Aorta (tissue), 5 donors: ENCODE data around the gene ZNF823. TPM values are rescaled to one million over a fixed set of nuclear protein-coding genes. Genes with fewer than 3 reads are reported as not detected.

Source experiments
- ATAC-seq: fragments of 200-7000 bp; cut with Tn5 transposase; one replicate; pipeline ENCODE4 v1.9.1; 2022; ENCODE audit warnings: moderate library complexity; ENCODE audit not compliant: low FRiP score
- DNase-seq, 2 donors: peaks; one replicate each; pipeline ENCODE4 v3.0.0-alpha.2; 2020
- H3K27ac ChIP-seq, 2 donors: one replicate each; pipeline ENCODE4 v1.5.1; 2013; ENCODE audit warnings: low read length in 2 of 2, mild to moderate bottlenecking in 2 of 2, moderate library complexity in 2 of 2, control low read depth in 1 of 2, inconsistent platforms in 1 of 2, low read depth in 1 of 2
- H3K27me3 ChIP-seq, 2 donors: one replicate each; pipeline ENCODE4 v1.6.1; 2013; ENCODE audit warnings: control low read depth in 1 of 2, low read length in 1 of 2, mild to moderate bottlenecking in 1 of 2, moderate library complexity in 1 of 2; ENCODE audit not compliant: insufficient read depth in 2 of 2, control insufficient read depth in 1 of 2
- H3K36me3 ChIP-seq, 2 donors: one replicate each; pipeline ENCODE4 v1.6.1; 2013; ENCODE audit warnings: control low read depth in 1 of 2, low read length in 1 of 2, mild to moderate bottlenecking in 1 of 2; ENCODE audit not compliant: insufficient read depth in 2 of 2, control insufficient read depth in 1 of 2
- H3K4me1 ChIP-seq, 2 donors: one replicate each; pipeline ENCODE4 v1.6.1; 2013; ENCODE audit warnings: low read length in 2 of 2, control low read depth in 1 of 2, mild to moderate bottlenecking in 1 of 2, moderate library complexity in 1 of 2; ENCODE audit not compliant: insufficient read depth in 2 of 2, control insufficient read depth in 1 of 2
- H3K4me3 ChIP-seq, 2 donors: one replicate each; pipeline ENCODE4 v1.5.1; 2013; ENCODE audit warnings: low read length in 2 of 2, control low read depth in 1 of 2, mild to moderate bottlenecking in 1 of 2
- H3K9me3 ChIP-seq: one replicate; pipeline ENCODE4 v1.6.1; 2013; ENCODE audit warnings: mild to moderate bottlenecking, low read length; ENCODE audit not compliant: control insufficient read depth
- WGBS, 2 donors: extraction: QIAGEN DNeasy Blood & Tissue Kit; methylation state at CpG; one replicate each; pipeline ENCODE4 v1.1.7; 2013; 5-methylcytosine and 5-hydroxymethylcytosine counted together
- intact Hi-C, 2 donors: fragments of 100-400 bp; cut with DNase I; formaldehyde crosslinking; loops; one replicate each; pipeline versions ENCODE4 v1.14.2 to v1.15.0; 2022
- polyA plus RNA-seq, 2 donors: library from polyadenylated mRNA; stranded (reverse); fragments of 200-250 nt; gene quantifications; one replicate each; pipeline ENCODE4 v1.2.3, GENCODE V29; 2013
- total RNA-seq, 2 donors: library from RNA; stranded (reverse); fragmentation: NEBNext Ultra II Directional; extraction: Animal tissue kit (Norgen Biotek cat#: 25700); gene quantifications; one replicate each; pipeline ENCODE4 v1.2.1, GENCODE V29; 2021
- donor health status: healthy with polysubstance abuse.
- donor health status: Bipolar disorder and iron deficiency.
- donor health status: DM: no; HTN: no; CAD: no.
- donor health status: DM: no; HTN: no; CAD: no.
- donor health status: DM: yes; HTN: yes; CAD: no.

The ZNF823 gene
- total and polyA plus RNA-seq, 4 donors = 3.1 to 8.7 (median 4.3) TPM

GRCh38 chr19:11752244-11752736 lies 13.5 kb upstream of the ZNF823 start:
- ATAC-seq (no peak), DNase-seq (no peak)
- Histone ChIP-seq H3K4me1 (no peaks in the 10 kb centered on the region), H3K4me3 (no peak overlapping the region), H3K36me3 (no peaks in the 10 kb centered on the region), H3K27ac (no peak overlapping the region), H3K9me3 (peaks cover 2% of the 10 kb centered on the region), H3K27me3 (no peaks in the 10 kb centered on the region)
- WGBS, 2 donors = 66 to 69% methylated on average over 2 of the region's 2 CpGs
- intact Hi-C loops = no loop called here

- Histone ChIP-seq H3K9me3 (no peaks in the 10 kb centered on the region), H3K27ac (no peak overlapping the region), H3K4me3 (no peak overlapping the region), H3K27me3 (no peaks in the 10 kb centered on the region), H3K4me1 (no peaks in the 10 kb centered on the region), H3K36me3 (no peaks in the 10 kb centered on the region)
- intact Hi-C loops = no loop called here
- no peak for DNase-seq
- no peak for ATAC-seq
- WGBS, 2 donors = 56 to 62% methylated on average over 2 of the region's 2 CpGs
These were observed 11.0 kb upstream of the ZNF823 start for GRCh38 chr19:11749751-11750150.

DNA sequence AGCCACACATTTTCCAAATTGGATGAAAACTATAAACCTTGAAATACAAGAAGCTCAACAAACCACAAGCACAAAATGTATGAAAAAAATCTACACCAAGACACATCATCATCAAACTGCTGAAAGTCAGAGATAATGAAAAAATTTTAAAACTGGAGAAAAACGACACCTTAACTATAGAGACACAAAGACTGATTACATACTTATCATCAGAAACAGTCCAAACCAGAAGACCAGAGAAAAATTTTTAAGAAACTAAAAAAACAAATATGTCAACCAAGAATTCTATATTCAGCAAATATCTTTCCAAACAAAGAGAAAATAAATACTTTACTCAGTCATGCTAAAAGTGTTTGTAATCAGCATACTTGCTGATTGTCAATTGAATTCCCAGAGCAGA lies 8.5 kb upstream of the ZNF823 start:
- Histone ChIP-seq H3K27ac (no peak overlapping the region), H3K4me1 (no peaks in the 10 kb centered on the region), H3K9me3 (no peaks in the 10 kb centered on the region), H3K27me3 (no peaks in the 10 kb centered on the region), H3K36me3 (no peaks in the 10 kb centered on the region), H3K4me3 (no peak overlapping the region)
- intact Hi-C loops = no loop called here
- ATAC-seq (no peak), DNase-seq (no peak)
- 51 to 55% methylated on average over 1 of the region's 1 CpG for WGBS, 2 donors

- no peaks in the 10 kb centered on the region for H3K4me1 ChIP-seq
- H3K27me3 ChIP-seq = no peaks in the 10 kb centered on the region
- H3K36me3 ChIP-seq = no peaks in the 10 kb centered on the region
- no peak for DNase-seq
- H3K9me3 ChIP-seq = no peaks in the 10 kb centered on the region
- intact Hi-C loops = no loop called here
- ATAC-seq = no peak
- no peak overlapping the region for H3K27ac ChIP-seq
- no peak overlapping the region for H3K4me3 ChIP-seq
These were observed 7.1 kb upstream of the ZNF823 start for GRCh38 chr19:11745869-11746268.

- intact Hi-C loops = loop anchor here in 1 of 2 donors (2.0 kb wide), 1 partner anchor 29 kb away; the partner anchor contains the start of gene ZNF441
- Histone ChIP-seq H3K27ac (peak overlapping the region in 1 of 2 donors; percentile 55), H3K4me3 (peak overlapping the region; percentile 76 to 90), H3K36me3 (no peaks in the 10 kb centered on the region), H3K27me3 (no peaks in the 10 kb centered on the region), H3K9me3 (no peaks in the 10 kb centered on the region), H3K4me1 (no peaks in the 10 kb centered on the region)
- peak; percentile 64 to 83 for DNase-seq
- 0% methylated on average over 49 to 52 of the region's 52 CpGs for whole genome bisulfite sequencing, 2 donors
- ATAC-seq = peak; percentile 79
These were observed 591 bp downstream of the ZNF823 start for GRCh38 chr19:11737964-11738745.

- DNase-seq (peak in 1 of 2 donors; percentile 76), ATAC-seq (no peak)
- H3K4me3 ChIP-seq = no peak overlapping the region
- no peak overlapping the region for H3K27ac ChIP-seq
- H3K9me3 ChIP-seq = no peaks in the 10 kb centered on the region
- no peaks in the 10 kb centered on the region for H3K36me3 ChIP-seq
- no peaks in the 10 kb centered on the region for H3K4me1 ChIP-seq
- whole genome bisulfite sequencing, 2 donors = 52 to 58% methylated on average over 2 of the region's 2 CpGs
- H3K27me3 ChIP-seq = no peaks in the 10 kb centered on the region
- intact Hi-C loops = no loop called here
These were observed 2.0 kb downstream of the ZNF823 start for GRCh38 chr19:11736696-11737095.

- intact Hi-C loops = no loop called here
- no peak for ATAC-seq
- WGBS, 2 donors = 88 to 94% methylated on average over 1 of the region's 1 CpG
These were observed 3.4 kb downstream of the ZNF823 start for GRCh38 chr19:11735375-11735774.

DNA sequence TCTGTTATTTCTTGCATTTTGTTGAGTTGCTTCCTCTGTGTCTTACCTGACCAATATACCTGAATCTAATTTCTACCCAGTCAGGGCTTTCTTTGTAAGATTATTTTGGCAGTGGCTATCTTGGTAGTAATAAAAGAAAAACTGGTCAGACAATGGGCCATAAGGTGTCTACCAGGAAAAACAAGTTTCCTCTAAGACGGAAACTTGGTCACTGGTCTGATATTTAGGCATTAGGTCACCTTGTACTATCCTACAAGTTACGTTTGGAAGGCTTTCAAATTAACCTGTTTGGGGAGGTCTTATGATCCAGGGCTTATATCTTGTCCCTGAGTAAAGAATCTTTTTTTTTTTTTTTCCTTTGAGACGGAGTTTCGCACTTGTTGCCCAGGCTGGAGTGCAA lies 9.2 kb downstream of the ZNF823 start:
- Histone ChIP-seq H3K9me3 (peaks cover 4% of the 10 kb centered on the region), H3K4me1 (no peaks in the 10 kb centered on the region), H3K27ac (no peak overlapping the region), H3K4me3 (no peak overlapping the region), H3K36me3 (peaks cover 4 to 11% of the 10 kb centered on the region in 2 donors), H3K27me3 (no peaks in the 10 kb centered on the region)
- DNase-seq (no peak), ATAC-seq (no peak)
- intact Hi-C loops = no loop called here
- WGBS, 2 donors = 98 to 99% methylated on average over 4 of the region's 4 CpGs

More at GRCh38 chr19:11735375-11735774, 3.4 kb downstream of the ZNF823 start:
- peaks cover 0 to 1% of the 10 kb centered on the region in 2 donors for H3K36me3 ChIP-seq
- DNase-seq = no peak
- H3K27me3 ChIP-seq = no peaks in the 10 kb centered on the region
- no peak overlapping the region for H3K27ac ChIP-seq
- H3K9me3 ChIP-seq = no peaks in the 10 kb centered on the region
- H3K4me3 ChIP-seq = no peak overlapping the region
- no peaks in the 10 kb centered on the region for H3K4me1 ChIP-seq

DNA sequence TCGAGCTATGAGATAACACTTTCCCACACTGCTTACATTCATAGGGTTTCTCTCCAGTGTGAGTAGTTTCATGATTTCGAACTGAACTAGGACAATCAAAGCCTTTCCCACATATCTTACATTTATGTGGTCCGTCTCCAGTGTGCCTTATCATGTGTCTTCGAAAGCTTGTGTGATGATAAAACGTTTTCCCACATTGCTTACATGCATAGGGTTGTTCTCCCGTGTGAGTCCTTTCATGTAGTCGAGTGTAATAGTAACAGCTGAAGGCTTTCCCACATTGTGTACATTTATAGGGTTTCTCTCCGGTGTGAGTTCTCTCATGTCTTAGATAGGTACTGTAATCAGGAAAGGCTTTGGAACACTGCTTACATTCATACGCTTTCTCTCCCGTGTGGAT lies 16.3 kb downstream of the ZNF823 start:
- peaks cover 24% of the 10 kb centered on the region for H3K9me3 ChIP-seq
- DNase-seq = no peak
- no peaks in the 10 kb centered on the region for H3K27me3 ChIP-seq
- ATAC-seq = no peak
- H3K4me3 ChIP-seq = no peak overlapping the region
- H3K27ac ChIP-seq = no peak overlapping the region
- intact Hi-C loops = no loop called here
- no peaks in the 10 kb centered on the region for H3K4me1 ChIP-seq
- H3K36me3 ChIP-seq = peaks cover 19 to 29% of the 10 kb centered on the region in 2 donors
- WGBS, 2 donors = 94 to 95% methylated on average over 10 of the region's 10 CpGs
